Skeletal muscle satellite cell (primary cell): ENCODE measurements around the gene PWP2.
"Not testable (repeated sequence)": the region's sequence is repeated elsewhere in the genome, so short reads cannot be mapped to it uniquely, and the experiment has no call there.

Experiments used
- H3K27me3 ChIP-seq: 2 replicates; pipeline ENCODE4 v1.7.0; 2013; ENCODE audit warnings: low read length; ENCODE audit not compliant: control insufficient read depth, insufficient read depth
- H3K36me3 ChIP-seq: 2 replicates; pipeline ENCODE4 v1.7.0; 2013; ENCODE audit warnings: mild to moderate bottlenecking, control low read depth, low read length; ENCODE audit not compliant: insufficient read depth
- H3K4me1 ChIP-seq: 2 replicates; pipeline ENCODE4 v1.7.0; 2013; ENCODE audit warnings: low read length; ENCODE audit not compliant: control insufficient read depth, insufficient read depth
- H3K4me2 ChIP-seq: 2 replicates; pipeline ENCODE4 v1.7.0; 2013; ENCODE audit warnings: mild to moderate bottlenecking, low read length
- H3K4me3 ChIP-seq: 2 replicates; pipeline ENCODE4 v1.7.0; 2013; ENCODE audit warnings: low read length
- H3K9ac ChIP-seq: 2 replicates; pipeline ENCODE4 v1.7.0; 2013; ENCODE audit warnings: mild to moderate bottlenecking, low read depth, low read length, moderate library complexity
- H3K9me3 ChIP-seq: replicated peaks from 2 replicates; pipeline ENCODE4 v1.7.0; 2013; ENCODE audit warnings: mild to moderate bottlenecking, control low read depth, low read length

The PWP2 gene

DNA sequence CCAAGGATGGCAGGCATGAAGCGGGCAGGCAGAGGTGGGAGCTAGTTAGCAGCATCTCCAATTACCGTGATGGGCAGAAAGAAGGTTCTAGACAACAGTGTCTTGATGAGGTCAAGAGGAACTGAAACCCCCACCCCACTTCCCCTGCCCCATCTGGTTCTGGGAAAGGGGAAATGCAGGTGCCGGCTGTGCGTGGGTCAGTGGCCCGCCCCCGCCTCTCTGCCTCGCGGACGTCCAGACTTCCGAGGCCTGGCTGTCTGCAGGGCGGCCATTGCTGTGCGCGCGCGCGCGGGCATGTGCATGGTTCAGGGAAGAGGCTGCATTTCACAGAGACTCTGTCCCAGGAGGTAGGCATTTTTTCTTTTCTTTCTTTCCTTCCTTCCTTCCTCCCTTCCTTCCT is 68.0 kb downstream of the PWP2 start:
- not testable (repeated sequence) for H3K9me3 ChIP-seq, H3K27me3 ChIP-seq, H3K9ac ChIP-seq, H3K4me2 ChIP-seq, H3K36me3 ChIP-seq, H3K4me1 ChIP-seq, H3K4me3 ChIP-seq

DNA sequence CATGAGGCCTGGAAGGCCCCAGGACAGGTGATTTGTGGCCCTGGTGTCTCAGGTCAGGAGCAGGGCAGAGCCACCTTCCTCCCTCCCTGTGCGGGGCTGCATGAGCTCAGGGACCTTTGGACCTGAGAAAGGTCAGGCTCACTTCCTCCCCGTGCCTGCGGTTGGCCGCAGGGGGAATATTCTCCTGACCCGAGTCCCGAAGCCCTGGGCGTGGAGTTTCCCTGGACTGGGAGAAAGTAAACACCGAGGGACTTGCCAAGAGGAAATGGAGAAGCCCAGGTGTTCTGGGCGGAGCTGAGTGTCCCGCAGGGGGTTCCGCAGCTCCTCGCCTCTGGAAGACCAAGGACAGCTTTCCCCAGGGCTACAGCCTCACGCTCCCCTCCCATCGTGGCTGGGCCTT is 68.9 kb downstream of the PWP2 start:
- H3K4me3 ChIP-seq, H3K9me3 ChIP-seq, H3K36me3 ChIP-seq, H3K27me3 ChIP-seq, H3K4me2 ChIP-seq, H3K4me1 ChIP-seq, H3K9ac ChIP-seq: not testable (repeated sequence)
